ENCODE measurements around the gene DLK1.

GRCh38 chr14:100767788-100768536, 41.3 kb downstream of the DLK1 start:
- no peak for TF ChIP-seq POLR2AphosphoS5 (IDR thresholded peaks at IDR 0.05; ENCODE audit: insufficient read depth in 1 of 2, low read depth in 1 of 2)
- TF ChIP-seq POLR2A (IDR thresholded peaks at IDR 0.05) = no peak

Measured in vagina (tissue), 2 donors.